ENCODE measurements around the gene DDX10. TPM values are rescaled to one million over a fixed set of nuclear protein-coding genes. Genes with fewer than 3 reads are reported as not detected.

Gene DDX10
- total and polyA plus RNA-seq, 2 of the 8 experiments (the other 6 are each of a cell fraction or from before 2014, with no cell fraction given): 49.2 to 52.2 TPM

DNA sequence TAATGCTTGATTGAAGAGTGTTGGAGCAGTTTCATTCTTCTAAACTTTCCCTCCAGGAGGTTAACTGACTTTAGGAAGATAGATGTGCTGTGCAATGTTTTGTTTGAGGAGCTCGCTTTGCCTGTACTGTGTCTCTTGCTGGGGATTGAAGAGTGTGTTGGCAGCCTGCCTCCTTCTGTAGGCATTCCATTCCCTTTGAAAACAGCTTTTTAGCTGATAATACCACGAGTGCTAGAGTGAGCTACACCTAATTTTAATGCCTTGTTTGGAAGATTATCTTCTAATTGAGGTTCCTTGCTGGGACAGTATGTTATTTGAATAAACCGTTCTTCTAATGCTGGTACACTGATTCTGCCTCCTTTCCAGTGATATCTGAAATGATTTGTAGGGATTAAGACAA lies 7.2 kb downstream of the DDX10 start:
- Histone ChIP-seq H2BK15ac (ENCODE audit: low read length) (no peak overlapping the region), H4K5ac (ENCODE audit: insufficient read length, low read depth, low read length) (no peak overlapping the region), H3K27me3 (replicated peaks in 1 of 4; ENCODE audit: control insufficient read depth in 3 of 4, extremely low read depth in 1 of 4, insufficient read depth in 3 of 4, low read length in 3 of 4) (no peaks in the 10 kb centered on the region), H2AK5ac (ENCODE audit: low read depth, low read length) (no peak overlapping the region), H3K4ac (replicated peaks; ENCODE audit: insufficient read length, low read depth, low read length) (no peak overlapping the region), H3K4me2 (ENCODE audit: insufficient read depth in 1 of 2, low read depth in 2 of 2, low read length in 2 of 2) (no peak overlapping the region), H3K4me3 (ENCODE audit: extremely low read depth in 1 of 4, insufficient read depth in 2 of 4, low read depth in 3 of 4, low read length in 4 of 4) (no peak overlapping the region), H3K79me1 (ENCODE audit: low read depth, low read length) (peaks cover 5% of the 10 kb centered on the region), H4K91ac (replicated peaks; ENCODE audit: insufficient read length, low read length) (no peak overlapping the region), H2BK120ac (replicated peaks; ENCODE audit: low read depth, low read length) (no peak overlapping the region), H2BK20ac (ENCODE audit: low read length) (no peak overlapping the region), H3K18ac (ENCODE audit: extremely low read depth, low read length) (no peak overlapping the region), H3K14ac (ENCODE audit: insufficient read length) (no peak overlapping the region), H3K9ac (replicated peaks in 1 of 4; ENCODE audit: extremely low read depth in 1 of 4, low read depth in 3 of 4, low read length in 3 of 4) (no peak overlapping the region), H3K27ac (ENCODE audit: low read depth, low read length) (no peak overlapping the region), H3K4me1 (replicated peaks in 1 of 4; ENCODE audit: control insufficient read depth in 3 of 4, insufficient read depth in 4 of 4, low read length in 3 of 4) (no peaks in the 10 kb centered on the region), H4K20me1 (replicated peaks in 1 of 2; ENCODE audit: control insufficient read depth in 1 of 2, insufficient read depth in 2 of 2, low read length in 2 of 2) (peaks cover 2% of the 10 kb centered on the region in 2 experiments), H3K23me2 (ENCODE audit: low read depth, low read length) (no peaks in the 10 kb centered on the region), H2BK12ac (ENCODE audit: low read depth, low read length) (no peak overlapping the region), H2BK5ac (ENCODE audit: low read depth, low read length) (no peak overlapping the region), H3K56ac (replicated peaks; ENCODE audit: insufficient read length, low read depth, low read length) (no peak overlapping the region), H4K8ac (ENCODE audit: extremely low read depth, insufficient read depth, low read length) (no peak overlapping the region), H3K79me2 (ENCODE audit: control insufficient read depth in 1 of 2, insufficient read depth in 2 of 2, low read length in 2 of 2) (peaks cover 9 to 59% of the 10 kb centered on the region in 2 experiments), H3K9me3 (ENCODE audit: insufficient read depth in 2 of 2, low read depth in 1 of 2, low read length in 1 of 2) (no peaks in the 10 kb centered on the region), H2AFZ (ENCODE audit: low read length) (no peak overlapping the region), H3K36me3 (ENCODE audit: control insufficient read depth in 2 of 4, insufficient read depth in 4 of 4, low read length in 3 of 4) (peaks cover 0 to 25% (median 11%) of the 10 kb centered on the region in 4 experiments; a peak in 7 of 8 replicates), H3K23ac (ENCODE audit: insufficient read length) (no peak overlapping the region)
- no peak for FAIRE-seq
- no peak for DNase-seq (ENCODE audit: low read depth in 1 of 2, low spot score in 2 of 2)
- TF ChIP-seq, protein P1, sequence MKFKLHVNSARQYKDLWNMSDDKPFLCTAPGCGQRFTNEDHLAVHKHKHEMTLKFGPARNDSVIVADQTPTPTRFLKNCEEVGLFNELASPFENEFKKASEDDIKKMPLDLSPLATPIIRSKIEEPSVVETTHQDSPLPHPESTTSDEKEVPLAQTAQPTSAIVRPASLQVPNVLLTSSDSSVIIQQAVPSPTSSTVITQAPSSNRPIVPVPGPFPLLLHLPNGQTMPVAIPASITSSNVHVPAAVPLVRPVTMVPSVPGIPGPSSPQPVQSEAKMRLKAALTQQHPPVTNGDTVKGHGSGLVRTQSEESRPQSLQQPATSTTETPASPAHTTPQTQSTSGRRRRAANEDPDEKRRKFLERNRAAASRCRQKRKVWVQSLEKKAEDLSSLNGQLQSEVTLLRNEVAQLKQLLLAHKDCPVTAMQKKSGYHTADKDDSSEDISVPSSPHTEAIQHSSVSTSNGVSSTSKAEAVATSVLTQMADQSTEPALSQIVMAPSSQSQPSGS (IDR thresholded peaks at IDR 0.05; ENCODE audit: low read length): no peak
- TF ChIP-seq EP300 (IDR thresholded peaks at IDR 0.05; ENCODE audit: borderline replicate concordance in 1 of 2, low read depth in 2 of 2, low read length in 2 of 2) (no peak), HDAC2 (IDR thresholded peaks at IDR 0.05; ENCODE audit: borderline replicate concordance in 1 of 2, low read depth in 2 of 2, low read length in 2 of 2) (no peak), BCL11A (IDR thresholded peaks at IDR 0.05; ENCODE audit: low read depth in 2 of 2, low read length in 2 of 2) (no peak), RXRA (IDR thresholded peaks at IDR 0.05; ENCODE audit: insufficient read depth, low read depth, low read length) (no peak)
- CTCF ChIA-PET (ENCODE audit: partially characterized antibody): no interaction called here
- POLR2A ChIA-PET (ENCODE audit: partially characterized antibody): no interaction called here
- WGBS, 2 experiments (ENCODE audit: extremely low coverage in 1 of 2, insufficient coverage in 1 of 2, insufficient read length in 1 of 2, insufficient replicate concordance in 2 of 2, low coverage in 1 of 2, low lambda C conversion rate in 2 of 2, missing lambda C conversion rate in 1 of 2): 97% methylated on average over 3 of the region's 3 CpGs; no CpG with 5 or more reads in 1 of the 2 experiments

All from H1 (cell line).